H9 (cell line): ENCODE results near the gene MAT2A. TPM values are rescaled to one million over a fixed set of nuclear protein-coding genes. Genes with fewer than 3 reads are reported as not detected.
A peak's percentile ranks its signal among the peaks of the same experiment; 100 is the strongest.

Experiments used
- DNase-seq: peaks from one replicate; pipeline ENCODE4 v3.0.0-alpha.2; 2017
- H2AFZ ChIP-seq: one replicate; pipeline ENCODE4 v1.6.1; 2013; ENCODE audit warnings: mild to moderate bottlenecking, low read length, control low read depth, moderate library complexity
- H2AK5ac ChIP-seq: 2 replicates; pipeline ENCODE4 v1.6.1; 2013; ENCODE audit warnings: low read length, control low read depth, mixed read lengths; ENCODE audit not compliant: insufficient read length
- H2BK120ac ChIP-seq: one replicate; pipeline ENCODE4 v1.6.1; 2013; ENCODE audit warnings: low read depth, mild to moderate bottlenecking, low read length, control low read depth, inconsistent platforms; ENCODE audit not compliant: poor library complexity, severe bottlenecking
- H2BK12ac ChIP-seq: 2 replicates; pipeline ENCODE4 v1.6.1; 2013; ENCODE audit warnings: low read length, control low read depth, mixed read lengths, low read depth; ENCODE audit not compliant: insufficient read length
- H2BK15ac ChIP-seq: 2 replicates; pipeline ENCODE4 v1.6.1; 2013; ENCODE audit warnings: low read depth, low read length, control low read depth
- H2BK20ac ChIP-seq: one replicate; pipeline ENCODE4 v1.6.1; 2013; ENCODE audit warnings: low read depth, mild to moderate bottlenecking, low read length, control low read depth, inconsistent platforms; ENCODE audit not compliant: poor library complexity, severe bottlenecking
- H2BK5ac ChIP-seq: 2 replicates; pipeline ENCODE4 v1.6.1; 2013; ENCODE audit warnings: low read length, control low read depth, mixed read lengths; ENCODE audit not compliant: insufficient read length
- H3K14ac ChIP-seq: 2 replicates; pipeline ENCODE4 v1.6.1; 2013; ENCODE audit warnings: low read length, control low read depth; ENCODE audit not compliant: insufficient read depth
- H3K18ac ChIP-seq: 2 replicates; pipeline ENCODE4 v1.6.1; 2013; ENCODE audit warnings: low read depth, mild to moderate bottlenecking, mixed read lengths, low read length, control low read depth; ENCODE audit not compliant: insufficient read length
- H3K23ac ChIP-seq: 2 replicates; pipeline ENCODE4 v1.6.1; 2013; ENCODE audit warnings: low read length, control low read depth, mixed read lengths, low read depth; ENCODE audit not compliant: insufficient read length
- H3K23me2 ChIP-seq: 2 replicates; pipeline ENCODE4 v1.6.1; 2013; ENCODE audit warnings: low read depth, mild to moderate bottlenecking, mixed read lengths, low read length, control low read depth; ENCODE audit not compliant: insufficient read length, poor library complexity, severe bottlenecking
- H3K27ac ChIP-seq: 2 replicates; pipeline ENCODE4 v1.5.1; 2013; ENCODE audit warnings: low read length, control low read depth, mixed read lengths, low read depth; ENCODE audit not compliant: insufficient read length
- H3K27me3 ChIP-seq: 2 replicates; pipeline ENCODE4 v1.6.1; 2013; ENCODE audit warnings: low read length, control low read depth, inconsistent platforms; ENCODE audit not compliant: insufficient read depth
- H3K4ac ChIP-seq: 2 replicates; pipeline ENCODE4 v1.6.1; 2013; ENCODE audit warnings: low read depth, mild to moderate bottlenecking, control low read depth, inconsistent platforms, low read length, moderate library complexity
- H3K4me1 ChIP-seq: 2 replicates; pipeline ENCODE4 v1.6.1; 2013; ENCODE audit warnings: low read length, control low read depth, inconsistent platforms; ENCODE audit not compliant: insufficient read depth
- H3K4me2 ChIP-seq: 2 replicates; pipeline ENCODE4 v1.6.1; 2013; ENCODE audit warnings: low read length, control low read depth, mixed read lengths; ENCODE audit not compliant: insufficient read length, insufficient read depth
- H3K56ac ChIP-seq: 2 replicates; pipeline ENCODE4 v1.6.1; 2013; ENCODE audit warnings: low read depth, mild to moderate bottlenecking, mixed read lengths, low read length, control low read depth; ENCODE audit not compliant: insufficient read length
- H3K79me1 ChIP-seq: 2 replicates; pipeline ENCODE4 v1.6.1; 2013; ENCODE audit warnings: low read depth, mild to moderate bottlenecking, moderate library complexity, low read length, control low read depth, inconsistent platforms; ENCODE audit not compliant: insufficient read depth, poor library complexity, severe bottlenecking
- H3K79me2 ChIP-seq: 2 replicates; pipeline ENCODE4 v1.6.1; 2013; ENCODE audit warnings: low read length, control low read depth, inconsistent platforms; ENCODE audit not compliant: insufficient read depth
- H3K9ac ChIP-seq: 2 replicates; pipeline ENCODE4 v1.6.1; 2013; ENCODE audit warnings: low read length, control low read depth, mixed read lengths; ENCODE audit not compliant: insufficient read length; ENCODE audit errors: extremely low read depth
- H3K9me3 ChIP-seq: one replicate; pipeline ENCODE4 v1.6.1; 2013; ENCODE audit warnings: low read depth, low read length, inconsistent platforms; ENCODE audit not compliant: control insufficient read depth
- H3T11ph ChIP-seq: one replicate; pipeline ENCODE4 v1.6.1; 2013; ENCODE audit warnings: mild to moderate bottlenecking, low read length, control low read depth, inconsistent platforms
- H4K20me1 ChIP-seq: one replicate; pipeline ENCODE4 v1.6.1; 2013; ENCODE audit not compliant: control insufficient read depth, insufficient read length, insufficient read depth
- H4K5ac ChIP-seq: 2 replicates; pipeline ENCODE4 v1.6.1; 2013; ENCODE audit warnings: low read depth, mild to moderate bottlenecking, mixed read lengths, low read length, control low read depth; ENCODE audit not compliant: insufficient read length
- H4K8ac ChIP-seq: replicated peaks from 2 replicates; pipeline ENCODE4 v1.6.1; 2013; ENCODE audit warnings: low read length, control low read depth, mixed read lengths, low read depth; ENCODE audit not compliant: insufficient read length
- H4K91ac ChIP-seq: 2 replicates; pipeline ENCODE4 v1.6.1; 2013; ENCODE audit warnings: low read depth, mild to moderate bottlenecking, moderate library complexity, mixed read lengths, low read length, control low read depth; ENCODE audit not compliant: insufficient read length
- H3K27ac Mint-ChIP-seq, 3 experiments: 2 replicates in 2 of 3; 3 replicates in 1 of 3; pipeline ENCODE4 v1.8.0; 2020 to 2021; ENCODE audit warnings: mixed read lengths in 3 of 3, mild to moderate bottlenecking in 1 of 3, moderate library complexity in 1 of 3
- H3K27me3 Mint-ChIP-seq: 2 replicates; pipeline ENCODE4 v1.8.0; 2021; ENCODE audit warnings: low read depth, mild to moderate bottlenecking, moderate library complexity, mixed read lengths
- H3K36me3 Mint-ChIP-seq, 3 experiments: 2 replicates in 2 of 3; 3 replicates in 1 of 3; pipeline ENCODE4 v1.8.0; 2020 to 2021; ENCODE audit warnings: low read depth in 3 of 3, mixed read lengths in 3 of 3; ENCODE audit not compliant: insufficient read depth in 1 of 3
- H3K4me1 Mint-ChIP-seq, 2 experiments: 2 replicates each; pipeline ENCODE4 v1.8.0; 2020; ENCODE audit warnings: mixed read lengths in 2 of 2
- H3K4me3 Mint-ChIP-seq, 2 experiments: 2 replicates in 1 of 2; 3 replicates in 1 of 2; pipeline ENCODE4 v1.8.0; 2020 to 2021; ENCODE audit warnings: mild to moderate bottlenecking in 2 of 2, mixed read lengths in 2 of 2, moderate library complexity in 1 of 2
- H3K9me3 Mint-ChIP-seq, 2 experiments: 2 replicates in 1 of 2; 3 replicates in 1 of 2; pipeline ENCODE4 v1.8.0; 2020; ENCODE audit warnings: mild to moderate bottlenecking in 2 of 2, mixed read lengths in 2 of 2, moderate library complexity in 1 of 2
- WGBS: extraction: QIAGEN DNeasy Blood & Tissue Kit; methylation state at CpG from one replicate; pipeline ENCODE4 v1.1.7; 2013; ENCODE audit warnings: missing lambda C conversion rate, low lambda C conversion rate, mixed read lengths; ENCODE audit not compliant: insufficient read length; ENCODE audit errors: extremely low coverage; 5-methylcytosine and 5-hydroxymethylcytosine counted together
- total RNA-seq: library from RNA; stranded (reverse); gene quantifications from 2 replicates; pipeline ENCODE4 v1.2.1, GENCODE V29; 2021
- TF ChIP-seq, protein P1 (sequence below): fragments of 200-600 bp; sonication (generic); conservative IDR thresholded peaks from 3 replicates; pipeline ENCODE4 v1.8.0; 2021; ENCODE audit warnings: antibody characterized with exemption, mild to moderate bottlenecking

The MAT2A gene
- total RNA-seq, 1 experiment from 2014 or later = 459 TPM

DNA sequence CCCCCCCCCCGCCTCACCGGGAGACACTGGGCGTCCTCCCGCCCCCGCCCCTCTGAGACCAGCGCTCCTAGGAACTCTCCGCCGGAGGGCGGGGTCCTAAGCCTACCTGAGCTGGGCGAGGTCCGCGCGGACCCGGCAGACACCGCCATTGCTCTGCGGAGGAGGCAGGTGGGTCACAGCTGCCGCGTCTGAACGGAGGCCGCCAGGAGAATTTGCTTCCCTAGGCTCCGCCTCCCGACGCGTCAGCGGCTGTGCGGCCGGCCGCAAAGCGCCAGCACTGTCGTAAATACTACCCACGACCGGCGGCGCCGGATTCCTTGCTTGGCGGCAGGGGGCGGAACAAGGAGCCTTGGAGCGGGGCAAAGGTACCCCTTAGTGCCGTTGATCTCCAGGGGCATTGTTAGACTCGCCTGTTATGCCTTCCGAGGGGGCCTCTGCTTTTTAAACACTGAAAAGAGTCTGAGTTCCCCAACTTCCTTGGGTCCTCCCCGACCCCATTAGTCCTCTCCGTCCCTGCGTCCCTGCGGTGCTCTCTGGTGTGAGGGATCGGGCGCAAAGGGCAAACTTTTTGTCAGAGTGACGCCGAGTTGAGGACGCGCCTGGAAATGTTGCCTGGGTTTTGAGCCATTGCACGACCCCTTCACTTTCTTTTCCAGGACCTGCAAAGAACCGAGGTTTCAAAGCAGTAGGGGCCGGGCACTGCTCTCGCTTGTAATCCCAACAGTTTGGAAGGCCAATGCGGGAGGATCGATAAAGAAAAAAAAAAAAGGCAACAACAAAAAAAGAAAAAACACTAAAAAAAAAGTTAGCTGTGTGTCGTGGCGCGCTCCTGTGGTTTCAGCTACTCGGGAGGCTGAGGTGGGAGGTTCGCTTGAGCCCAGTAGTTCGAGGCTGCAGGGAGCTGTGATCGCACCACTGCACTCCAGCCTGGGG is 22.6 kb downstream of the MAT2A start, which contains the start of gene GGCX:
Gene GGCX (minus strand): TSS at position 214 of the 933 bp plus-strand sequence. CDS start 65 bp downstream, at position 149.
- Mint-ChIP-seq H3K27ac (peak within 1 kb of the TSS; percentile 99), H3K4me1 (peaks cover 12 to 13% of the 10 kb centered on the region in 2 experiments; a peak in 3 of 4 replicates), H3K9me3 (no peaks in the 10 kb centered on the region), H3K36me3 (peaks cover 7 to 10% (median 7%) of the 10 kb centered on the region in 3 experiments), H3K27me3 (peaks cover 21% of the 10 kb centered on the region), H3K4me3 (peak within 1 kb of the TSS; percentile 91 to 97)
- TF ChIP-seq, protein P1, sequence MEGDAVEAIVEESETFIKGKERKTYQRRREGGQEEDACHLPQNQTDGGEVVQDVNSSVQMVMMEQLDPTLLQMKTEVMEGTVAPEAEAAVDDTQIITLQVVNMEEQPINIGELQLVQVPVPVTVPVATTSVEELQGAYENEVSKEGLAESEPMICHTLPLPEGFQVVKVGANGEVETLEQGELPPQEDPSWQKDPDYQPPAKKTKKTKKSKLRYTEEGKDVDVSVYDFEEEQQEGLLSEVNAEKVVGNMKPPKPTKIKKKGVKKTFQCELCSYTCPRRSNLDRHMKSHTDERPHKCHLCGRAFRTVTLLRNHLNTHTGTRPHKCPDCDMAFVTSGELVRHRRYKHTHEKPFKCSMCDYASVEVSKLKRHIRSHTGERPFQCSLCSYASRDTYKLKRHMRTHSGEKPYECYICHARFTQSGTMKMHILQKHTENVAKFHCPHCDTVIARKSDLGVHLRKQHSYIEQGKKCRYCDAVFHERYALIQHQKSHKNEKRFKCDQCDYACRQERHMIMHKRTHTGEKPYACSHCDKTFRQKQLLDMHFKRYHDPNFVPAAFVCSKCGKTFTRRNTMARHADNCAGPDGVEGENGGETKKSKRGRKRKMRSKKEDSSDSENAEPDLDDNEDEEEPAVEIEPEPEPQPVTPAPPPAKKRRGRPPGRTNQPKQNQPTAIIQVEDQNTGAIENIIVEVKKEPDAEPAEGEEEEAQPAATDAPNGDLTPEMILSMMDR = no peak
- H2BK5ac ChIP-seq = no peak within 1 kb of the TSS
- H2BK12ac ChIP-seq = no peak within 1 kb of the TSS
- peak within 1 kb of the TSS; percentile 71 for H3K18ac ChIP-seq
- H3K9me3 ChIP-seq = no peaks in the 10 kb centered on the region
- H3K4me1 ChIP-seq = no peaks in the 10 kb centered on the region
- H3K23ac ChIP-seq = no peak within 1 kb of the TSS
- peak within 1 kb of the TSS; percentile 81 for H3K9ac ChIP-seq
- H3K23me2 ChIP-seq = no peaks in the 10 kb centered on the region
- H3T11ph ChIP-seq = no peak within 1 kb of the TSS
- H2BK20ac ChIP-seq = no peak within 1 kb of the TSS
- H3K79me1 ChIP-seq = no peaks in the 10 kb centered on the region
- no peak within 1 kb of the TSS for H2AK5ac ChIP-seq
- WGBS = no CpG with 5 or more reads among the region's 64 CpGs
- H2BK120ac ChIP-seq = no peak within 1 kb of the TSS
- no peak within 1 kb of the TSS for H4K8ac ChIP-seq
- H3K56ac ChIP-seq = no peak within 1 kb of the TSS
- peak; percentile 97 for DNase-seq
- H4K20me1 ChIP-seq = no peaks in the 10 kb centered on the region
- H3K27me3 ChIP-seq = no peaks in the 10 kb centered on the region
- peak within 1 kb of the TSS; percentile 56 for H3K4me2 ChIP-seq
- H4K91ac ChIP-seq = no peak within 1 kb of the TSS
- H2AFZ ChIP-seq = no peak within 1 kb of the TSS
- H4K5ac ChIP-seq = no peak within 1 kb of the TSS
- H2BK15ac ChIP-seq = no peak within 1 kb of the TSS
- H3K4ac ChIP-seq = no peak within 1 kb of the TSS
- peaks cover 5% of the 10 kb centered on the region; the same call in 1 of the 2 replicates for H3K79me2 ChIP-seq
- peak within 1 kb of the TSS; percentile 43 for H3K27ac ChIP-seq
- peak within 1 kb of the TSS; percentile 90 for H3K14ac ChIP-seq
